HepG2 (cell line): ENCODE measurements around the gene ADIRF. TPM values are rescaled to one million over a fixed set of nuclear protein-coding genes. Genes with fewer than 3 reads are reported as not detected.

ENCODE experiments used
- ATAC-seq: fragments of 200-7000 bp; cut with Tn5 transposase; 3 replicates; pipeline ENCODE4 v1.9.1; 2020; ENCODE audit warnings: mild to moderate bottlenecking, moderate library complexity
- BruUV-seq: library from RNA; stranded (reverse); fragments of 400-500 nt; replicated peaks from 2 replicates; lab custom pipeline; 2021; lab: Mats Ljungman, UMichigan
- CTCF ChIA-PET: fragments of 300-600 bp; formaldehyde crosslinking; extraction: SDS; loops from one replicate; lab custom pipeline; 2021; ENCODE audit warnings: low total read pairs, inconsistent platforms, low intra/inter-chr PET ratio; lab: Yijun Ruan, JAX
- POLR2A ChIA-PET: fragments of 350-600 bp; sonication (Branson Sonifier 250); formaldehyde crosslinking; loops from one replicate; lab custom pipeline; 2020; ENCODE audit warnings: antibody characterized with exemption, inconsistent platforms; lab: Yijun Ruan, JAX
- DNase-seq: peaks from one replicate; pipeline ENCODE4 v3.0.0-alpha.2; 2015; ENCODE audit warnings: low spot score
- FAIRE-seq: peaks from 3 replicates; lab custom pipeline; 2011; peaks lifted over from hg19 to GRCh38; lab: Jason Lieb, UNC
- H2AFZ ChIP-seq: one replicate; pipeline ENCODE4 v1.6.1; 2011; ENCODE audit warnings: low read length, inconsistent platforms
- H3K27ac ChIP-seq: fragments of 300-600 bp; 3 replicates; pipeline ENCODE4 v1.8.0; 2011; ENCODE audit warnings: mixed run types, mild to moderate bottlenecking, mixed read lengths, low read length, inconsistent platforms; ENCODE audit not compliant: insufficient read depth; ENCODE audit errors: extremely low read length
- H3K27me3 ChIP-seq, 2 experiments: fragments of 200-600 bp in 1 of 2; 2 replicates in 1 of 2; 3 replicates in 1 of 2; pipeline versions ENCODE4 v1.6.0 to v1.8.0; 2011; ENCODE audit warnings: low read length in 2 of 2, mild to moderate bottlenecking in 2 of 2, moderate library complexity in 2 of 2, inconsistent platforms in 1 of 2; ENCODE audit not compliant: insufficient read depth in 2 of 2, control insufficient read depth in 1 of 2
- H3K36me3 ChIP-seq, 2 experiments: fragments of 200-600 bp in 1 of 2; replicated peaks in 1 of 2; 2 replicates in 1 of 2; 3 replicates in 1 of 2; pipeline versions ENCODE4 v1.5.1 to v1.8.0; 2011; ENCODE audit warnings: low read length in 2 of 2, inconsistent platforms in 1 of 2; ENCODE audit not compliant: insufficient read depth in 2 of 2, control insufficient read depth in 1 of 2
- H3K4me1 ChIP-seq: 2 replicates; pipeline ENCODE4 v1.5.1; 2012; ENCODE audit warnings: low read length, inconsistent platforms; ENCODE audit not compliant: insufficient read depth
- H3K4me2 ChIP-seq: 2 replicates; pipeline ENCODE4 v1.6.0; 2011; ENCODE audit warnings: low read depth, low read length, inconsistent platforms
- H3K4me3 ChIP-seq, 3 experiments: fragments of 200-600 bp in 1 of 3; sonication (generic), shearing (Covaris generic) in 1 of 3; replicated peaks in 1 of 3; 2 replicates each; pipeline ENCODE4 v1.5.1; 2011 to 2016; ENCODE audit warnings: low read length in 3 of 3, inconsistent platforms in 2 of 3, low read depth in 2 of 3, mild to moderate bottlenecking in 2 of 3, control low read depth in 1 of 3, mixed read lengths in 1 of 3; ENCODE audit not compliant: insufficient read depth in 1 of 3
- H3K79me2 ChIP-seq: one replicate; pipeline ENCODE4 v1.6.1; 2011; ENCODE audit warnings: low read length, inconsistent platforms; ENCODE audit not compliant: insufficient read depth
- H3K9ac ChIP-seq: 2 replicates; pipeline ENCODE4 v1.6.0; 2011; ENCODE audit warnings: mild to moderate bottlenecking, low read depth, low read length, inconsistent platforms; ENCODE audit not compliant: insufficient read depth
- H3K9me3 ChIP-seq: 2 replicates; pipeline ENCODE4 v1.5.1; 2012; ENCODE audit warnings: mild to moderate bottlenecking, low read length
- H4K20me1 ChIP-seq: 2 replicates; pipeline ENCODE4 v1.6.0; 2011; ENCODE audit warnings: inconsistent platforms, mild to moderate bottlenecking, low read length, moderate library complexity; ENCODE audit not compliant: insufficient read depth
- MLLT10 ChIP-seq: sonication (generic); formaldehyde crosslinking; IDR thresholded peaks from 2 replicates; pipeline ENCODE4 v1.4.0; 2020; ENCODE audit warnings: missing genetic modification reagents
- YEATS2 ChIP-seq: sonication (generic); formaldehyde crosslinking; IDR thresholded peaks from 2 replicates; pipeline ENCODE4 v1.4.0; 2020; ENCODE audit warnings: missing genetic modification reagents, borderline replicate concordance
- ZFX ChIP-seq: sonication (generic); formaldehyde crosslinking; IDR thresholded peaks from 2 replicates; pipeline ENCODE4 v1.4.0; 2020; ENCODE audit warnings: mild to moderate bottlenecking, low read depth, missing genetic modification reagents, moderate library complexity
- ZNF124 ChIP-seq: sonication (generic); formaldehyde crosslinking; IDR thresholded peaks from 2 replicates; pipeline ENCODE4 v1.4.0; 2020; ENCODE audit warnings: missing genetic modification reagents
- ZNF136 ChIP-seq: sonication (generic); formaldehyde crosslinking; IDR thresholded peaks from 2 replicates; pipeline ENCODE4 v1.8.1; 2022; ENCODE audit warnings: low read depth, mild to moderate bottlenecking, moderate library complexity, missing genetic modification reagents
- ZNF598 ChIP-seq: sonication (generic); formaldehyde crosslinking; IDR thresholded peaks from 2 replicates; pipeline ENCODE4 v1.5.1; 2020; ENCODE audit warnings: mild to moderate bottlenecking, missing genetic modification reagents, borderline replicate concordance
- ZNF781 ChIP-seq: sonication (generic); formaldehyde crosslinking; IDR thresholded peaks from 2 replicates; pipeline ENCODE4 v1.5.1; 2020; ENCODE audit warnings: borderline replicate concordance, mild to moderate bottlenecking, missing genetic modification reagents; ENCODE audit errors: not compliant biosample characterization
- WGBS: methylation state at CpG from one replicate; pipeline ENCODE4 v1.1.6; 2017; ENCODE audit warnings: low lambda C conversion rate; 5-methylcytosine and 5-hydroxymethylcytosine counted together
- in situ Hi-C: cut with HindIII; loops from 2 replicates; pipeline ENCODE4 v1.10.0; 2017; ENCODE audit warnings: low pct_unique_long_range_greater_than_20kb; ENCODE audit not compliant: extremely low pct_ligation_motif_present
- intact Hi-C: fragments of 100-400 bp; cut with micrococcal nuclease; formaldehyde crosslinking; loops from one replicate; pipeline ENCODE4 v1.10.0; 2022; ENCODE audit not compliant: unreplicated experiment
- polyA plus RNA-seq, 8 experiments: library from polyadenylated mRNA; depleted of rRNA in 3 of 8; stranded (reverse) in 7 of 8; unstranded in 1 of 8; fragments of >200 nt; fragmentation: Illumina TruSeq in 4 of 8; extraction: Trizol in 4 of 8; gene quantifications; 2 replicates each; pipeline versions ENCODE4 v1.2.1 to v1.2.3, GENCODE V29; 2011 to 2016; ENCODE audit warnings: low read depth in 4 of 8, missing spikeins in 1 of 8, mixed read lengths in 1 of 8; ENCODE audit not compliant: insufficient read depth in 1 of 8
- total RNA-seq, 5 experiments: library from RNA; depleted of rRNA; stranded (reverse); fragments of >200 nt; fragmentation: Illumina TruSeq; extraction: Trizol; gene quantifications; 2 replicates each; pipeline ENCODE4 v1.2.3, GENCODE V29; 2016; ENCODE audit warnings: low read depth in 1 of 5
- TF ChIP-seq, protein P1 (sequence below): sonication (generic); formaldehyde crosslinking; conservative IDR thresholded peaks from 2 replicates; pipeline ENCODE4 v1.4.0; 2020; ENCODE audit warnings: missing genetic modification reagents
- TF ChIP-seq, protein P2 (sequence below): sonication (generic); formaldehyde crosslinking; IDR thresholded peaks from 2 replicates; pipeline ENCODE4 v1.4.0; 2020; ENCODE audit warnings: missing genetic modification reagents, borderline replicate concordance
- TF ChIP-seq, protein P3 (sequence below): sonication (generic); formaldehyde crosslinking; IDR thresholded peaks from 2 replicates; pipeline ENCODE4 v1.4.0; 2020; ENCODE audit warnings: missing genetic modification reagents
- TF ChIP-seq, protein P4 (sequence below): sonication (generic); formaldehyde crosslinking; IDR thresholded peaks from 2 replicates; pipeline ENCODE4 v1.5.0; 2020; ENCODE audit warnings: mild to moderate bottlenecking, missing genetic modification reagents, borderline replicate concordance

ADIRF gene
- total and polyA plus RNA-seq, 2 of the 13 experiments (the other 11 are each of a cell fraction or from before 2014, with no cell fraction given) = 0.13 to 0.40 TPM

DNA sequence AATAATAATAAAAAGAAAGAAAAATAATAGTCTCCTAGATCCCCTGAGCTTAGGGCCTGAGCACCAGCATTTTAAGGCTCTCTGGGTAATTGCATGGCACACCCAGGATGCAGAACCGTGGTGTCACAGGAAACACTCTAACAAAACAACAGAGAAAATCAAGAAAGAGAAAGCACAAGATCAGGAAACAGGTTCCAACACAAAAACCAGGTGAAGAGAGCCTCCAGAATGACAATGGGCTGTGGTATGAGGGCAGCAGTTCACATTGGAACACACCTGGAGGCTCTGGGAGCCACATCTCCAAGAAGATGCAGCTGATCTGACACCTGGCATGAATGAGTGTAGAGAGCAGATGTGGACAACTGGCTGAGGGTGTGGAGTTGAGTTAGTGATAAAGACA lies 17.9 kb upstream of the ADIRF start:
- BruUV-seq = no TSS peak
- POLR2A ChIA-PET = no interaction called here
- H3K4me3 ChIP-seq = no peak overlapping the region
- H4K20me1 ChIP-seq = no peaks in the 10 kb centered on the region
- peaks cover 3 to 35% of the 10 kb centered on the region in 2 experiments; a peak in 4 of 5 replicates for H3K27me3 ChIP-seq
- FAIRE-seq (no peak), ATAC-seq (no peak), DNase-seq (no peak)
- intact Hi-C loops (no loop called here), in situ Hi-C loops (no loop called here)
- H3K79me2 ChIP-seq = no peaks in the 10 kb centered on the region
- H3K9me3 ChIP-seq = no peaks in the 10 kb centered on the region
- WGBS = 4% methylated on average over 1 of the region's 1 CpG
- H3K9ac ChIP-seq = no peak overlapping the region
- H3K4me2 ChIP-seq = no peak overlapping the region
- no peaks in the 10 kb centered on the region for H3K36me3 ChIP-seq
- no peak overlapping the region for H2AFZ ChIP-seq
- no peak overlapping the region for H3K27ac ChIP-seq
- H3K4me1 ChIP-seq = peaks cover 22% of the 10 kb centered on the region
- CTCF ChIA-PET = no interaction called here
- no peak for TF ChIP-seq YEATS2
- TF ChIP-seq, protein P1, sequence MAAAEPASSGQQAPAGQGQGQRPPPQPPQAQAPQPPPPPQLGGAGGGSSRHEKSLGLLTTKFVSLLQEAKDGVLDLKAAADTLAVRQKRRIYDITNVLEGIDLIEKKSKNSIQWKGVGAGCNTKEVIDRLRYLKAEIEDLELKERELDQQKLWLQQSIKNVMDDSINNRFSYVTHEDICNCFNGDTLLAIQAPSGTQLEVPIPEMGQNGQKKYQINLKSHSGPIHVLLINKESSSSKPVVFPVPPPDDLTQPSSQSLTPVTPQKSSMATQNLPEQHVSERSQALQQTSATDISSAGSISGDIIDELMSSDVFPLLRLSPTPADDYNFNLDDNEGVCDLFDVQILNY (CRISPR knock-in tag) = no peak
- TF ChIP-seq ZNF124 (CRISPR knock-in tag) = no peak
- no peak for TF ChIP-seq ZNF781
- no peak for TF ChIP-seq ZNF598 (CRISPR knock-in tag)
- TF ChIP-seq, protein P2, sequence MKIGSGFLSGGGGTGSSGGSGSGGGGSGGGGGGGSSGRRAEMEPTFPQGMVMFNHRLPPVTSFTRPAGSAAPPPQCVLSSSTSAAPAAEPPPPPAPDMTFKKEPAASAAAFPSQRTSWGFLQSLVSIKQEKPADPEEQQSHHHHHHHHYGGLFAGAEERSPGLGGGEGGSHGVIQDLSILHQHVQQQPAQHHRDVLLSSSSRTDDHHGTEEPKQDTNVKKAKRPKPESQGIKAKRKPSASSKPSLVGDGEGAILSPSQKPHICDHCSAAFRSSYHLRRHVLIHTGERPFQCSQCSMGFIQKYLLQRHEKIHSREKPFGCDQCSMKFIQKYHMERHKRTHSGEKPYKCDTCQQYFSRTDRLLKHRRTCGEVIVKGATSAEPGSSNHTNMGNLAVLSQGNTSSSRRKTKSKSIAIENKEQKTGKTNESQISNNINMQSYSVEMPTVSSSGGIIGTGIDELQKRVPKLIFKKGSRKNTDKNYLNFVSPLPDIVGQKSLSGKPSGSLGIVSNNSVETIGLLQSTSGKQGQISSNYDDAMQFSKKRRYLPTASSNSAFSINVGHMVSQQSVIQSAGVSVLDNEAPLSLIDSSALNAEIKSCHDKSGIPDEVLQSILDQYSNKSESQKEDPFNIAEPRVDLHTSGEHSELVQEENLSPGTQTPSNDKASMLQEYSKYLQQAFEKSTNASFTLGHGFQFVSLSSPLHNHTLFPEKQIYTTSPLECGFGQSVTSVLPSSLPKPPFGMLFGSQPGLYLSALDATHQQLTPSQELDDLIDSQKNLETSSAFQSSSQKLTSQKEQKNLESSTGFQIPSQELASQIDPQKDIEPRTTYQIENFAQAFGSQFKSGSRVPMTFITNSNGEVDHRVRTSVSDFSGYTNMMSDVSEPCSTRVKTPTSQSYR = no peak
- TF ChIP-seq MLLT10 = no peak
- TF ChIP-seq, protein P3, sequence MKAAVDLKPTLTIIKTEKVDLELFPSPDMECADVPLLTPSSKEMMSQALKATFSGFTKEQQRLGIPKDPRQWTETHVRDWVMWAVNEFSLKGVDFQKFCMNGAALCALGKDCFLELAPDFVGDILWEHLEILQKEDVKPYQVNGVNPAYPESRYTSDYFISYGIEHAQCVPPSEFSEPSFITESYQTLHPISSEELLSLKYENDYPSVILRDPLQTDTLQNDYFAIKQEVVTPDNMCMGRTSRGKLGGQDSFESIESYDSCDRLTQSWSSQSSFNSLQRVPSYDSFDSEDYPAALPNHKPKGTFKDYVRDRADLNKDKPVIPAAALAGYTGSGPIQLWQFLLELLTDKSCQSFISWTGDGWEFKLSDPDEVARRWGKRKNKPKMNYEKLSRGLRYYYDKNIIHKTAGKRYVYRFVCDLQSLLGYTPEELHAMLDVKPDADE (CRISPR knock-in tag) = no peak
- TF ChIP-seq ZNF136 (CRISPR knock-in tag) = no peak
- TF ChIP-seq, protein P4, sequence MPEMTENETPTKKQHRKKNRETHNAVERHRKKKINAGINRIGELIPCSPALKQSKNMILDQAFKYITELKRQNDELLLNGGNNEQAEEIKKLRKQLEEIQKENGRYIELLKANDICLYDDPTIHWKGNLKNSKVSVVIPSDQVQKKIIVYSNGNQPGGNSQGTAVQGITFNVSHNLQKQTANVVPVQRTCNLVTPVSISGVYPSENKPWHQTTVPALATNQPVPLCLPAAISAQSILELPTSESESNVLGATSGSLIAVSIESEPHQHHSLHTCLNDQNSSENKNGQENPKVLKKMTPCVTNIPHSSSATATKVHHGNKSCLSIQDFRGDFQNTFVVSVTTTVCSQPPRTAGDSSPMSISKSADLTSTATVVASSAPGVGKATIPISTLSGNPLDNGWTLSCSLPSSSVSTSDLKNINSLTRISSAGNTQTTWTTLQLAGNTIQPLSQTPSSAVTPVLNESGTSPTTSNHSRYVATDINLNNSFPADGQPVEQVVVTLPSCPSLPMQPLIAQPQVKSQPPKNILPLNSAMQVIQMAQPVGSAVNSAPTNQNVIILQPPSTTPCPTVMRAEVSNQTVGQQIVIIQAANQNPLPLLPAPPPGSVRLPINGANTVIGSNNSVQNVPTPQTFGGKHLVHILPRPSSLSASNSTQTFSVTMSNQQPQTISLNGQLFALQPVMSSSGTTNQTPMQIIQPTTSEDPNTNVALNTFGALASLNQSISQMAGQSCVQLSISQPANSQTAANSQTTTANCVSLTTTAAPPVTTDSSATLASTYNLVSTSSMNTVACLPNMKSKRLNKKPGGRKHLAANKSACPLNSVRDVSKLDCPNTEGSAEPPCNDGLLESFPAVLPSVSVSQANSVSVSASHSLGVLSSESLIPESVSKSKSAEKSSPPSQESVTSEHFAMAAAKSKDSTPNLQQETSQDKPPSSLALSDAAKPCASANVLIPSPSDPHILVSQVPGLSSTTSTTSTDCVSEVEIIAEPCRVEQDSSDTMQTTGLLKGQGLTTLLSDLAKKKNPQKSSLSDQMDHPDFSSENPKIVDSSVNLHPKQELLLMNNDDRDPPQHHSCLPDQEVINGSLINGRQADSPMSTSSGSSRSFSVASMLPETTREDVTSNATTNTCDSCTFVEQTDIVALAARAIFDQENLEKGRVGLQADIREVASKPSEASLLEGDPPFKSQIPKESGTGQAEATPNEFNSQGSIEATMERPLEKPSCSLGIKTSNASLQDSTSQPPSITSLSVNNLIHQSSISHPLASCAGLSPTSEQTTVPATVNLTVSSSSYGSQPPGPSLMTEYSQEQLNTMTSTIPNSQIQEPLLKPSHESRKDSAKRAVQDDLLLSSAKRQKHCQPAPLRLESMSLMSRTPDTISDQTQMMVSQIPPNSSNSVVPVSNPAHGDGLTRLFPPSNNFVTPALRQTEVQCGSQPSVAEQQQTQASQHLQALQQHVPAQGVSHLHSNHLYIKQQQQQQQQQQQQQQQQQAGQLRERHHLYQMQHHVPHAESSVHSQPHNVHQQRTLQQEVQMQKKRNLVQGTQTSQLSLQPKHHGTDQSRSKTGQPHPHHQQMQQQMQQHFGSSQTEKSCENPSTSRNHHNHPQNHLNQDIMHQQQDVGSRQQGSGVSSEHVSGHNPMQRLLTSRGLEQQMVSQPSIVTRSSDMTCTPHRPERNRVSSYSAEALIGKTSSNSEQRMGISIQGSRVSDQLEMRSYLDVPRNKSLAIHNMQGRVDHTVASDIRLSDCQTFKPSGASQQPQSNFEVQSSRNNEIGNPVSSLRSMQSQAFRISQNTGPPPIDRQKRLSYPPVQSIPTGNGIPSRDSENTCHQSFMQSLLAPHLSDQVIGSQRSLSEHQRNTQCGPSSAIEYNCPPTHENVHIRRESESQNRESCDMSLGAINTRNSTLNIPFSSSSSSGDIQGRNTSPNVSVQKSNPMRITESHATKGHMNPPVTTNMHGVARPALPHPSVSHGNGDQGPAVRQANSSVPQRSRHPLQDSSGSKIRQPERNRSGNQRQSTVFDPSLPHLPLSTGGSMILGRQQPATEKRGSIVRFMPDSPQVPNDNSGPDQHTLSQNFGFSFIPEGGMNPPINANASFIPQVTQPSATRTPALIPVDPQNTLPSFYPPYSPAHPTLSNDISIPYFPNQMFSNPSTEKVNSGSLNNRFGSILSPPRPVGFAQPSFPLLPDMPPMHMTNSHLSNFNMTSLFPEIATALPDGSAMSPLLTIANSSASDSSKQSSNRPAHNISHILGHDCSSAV (CRISPR knock-in tag) = no peak
- TF ChIP-seq ZFX (CRISPR knock-in tag) = no peak
